ENCODE measurements around the gene GGTA1. TPM values are rescaled to one million over a fixed set of nuclear protein-coding genes. Genes with fewer than 3 reads are reported as not detected.

GGTA1 gene
- total RNA-seq, 1 donor: 4.8 TPM

DNA sequence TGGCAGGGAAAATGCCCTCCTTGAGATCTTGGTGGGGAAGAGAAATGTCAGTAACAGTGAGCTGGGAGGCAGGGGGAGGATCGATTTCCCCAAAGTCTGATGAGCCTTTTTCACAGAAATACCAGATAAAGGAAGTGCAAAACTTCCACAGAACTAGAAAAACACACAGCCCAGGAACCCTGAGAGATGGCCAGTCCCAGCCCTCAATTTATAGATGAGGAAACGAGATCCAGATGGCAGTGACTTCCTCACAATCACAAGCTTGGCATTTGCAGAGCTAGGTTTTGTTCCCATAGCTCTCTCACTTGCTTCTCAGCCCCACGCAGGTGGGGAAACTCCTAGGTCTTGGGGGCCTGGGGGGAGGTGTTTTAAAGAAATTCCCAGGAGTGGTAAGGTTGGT is 3.8 kb upstream of the GGTA1 start:
- peak in 1 of 3 donors; percentile 55 for DNase-seq (ENCODE audit: low read depth in 2 of 3, low spot score in 2 of 3)

DNA sequence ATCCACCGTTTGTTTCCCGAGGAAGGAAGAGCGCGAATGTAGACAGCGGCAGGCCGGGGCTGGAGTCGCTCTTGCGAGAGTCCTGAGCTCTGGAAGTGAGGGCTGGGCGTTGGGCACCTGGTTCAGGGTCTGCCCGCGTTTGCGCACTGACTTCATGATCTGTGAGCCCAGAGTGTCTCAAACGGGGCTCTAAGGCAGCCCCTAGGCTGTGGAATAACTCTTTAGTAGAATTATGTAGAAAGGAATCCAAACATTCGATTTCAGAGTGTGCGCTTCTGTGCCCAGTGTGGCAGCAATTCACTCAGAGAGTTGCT is 478 bp upstream of the GGTA1 start:
- no peak for DNase-seq (ENCODE audit: low read depth in 2 of 3, low spot score in 2 of 3)

DNA sequence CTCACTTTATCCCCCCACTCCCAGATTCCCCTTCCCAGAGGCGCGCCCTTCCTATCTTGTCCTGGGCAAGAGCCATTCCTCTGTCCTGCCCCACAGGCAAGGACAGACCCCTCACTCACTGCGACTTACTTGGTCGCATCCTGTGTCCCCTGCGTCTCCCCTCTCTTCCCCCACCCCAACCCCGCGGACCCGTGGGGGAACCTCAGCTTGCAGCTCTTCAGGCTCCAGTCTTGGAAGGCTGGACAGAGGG is 542 bp downstream of the GGTA1 start:
- no peak for DNase-seq (ENCODE audit: low read depth in 2 of 3, low spot score in 2 of 3)

DNA sequence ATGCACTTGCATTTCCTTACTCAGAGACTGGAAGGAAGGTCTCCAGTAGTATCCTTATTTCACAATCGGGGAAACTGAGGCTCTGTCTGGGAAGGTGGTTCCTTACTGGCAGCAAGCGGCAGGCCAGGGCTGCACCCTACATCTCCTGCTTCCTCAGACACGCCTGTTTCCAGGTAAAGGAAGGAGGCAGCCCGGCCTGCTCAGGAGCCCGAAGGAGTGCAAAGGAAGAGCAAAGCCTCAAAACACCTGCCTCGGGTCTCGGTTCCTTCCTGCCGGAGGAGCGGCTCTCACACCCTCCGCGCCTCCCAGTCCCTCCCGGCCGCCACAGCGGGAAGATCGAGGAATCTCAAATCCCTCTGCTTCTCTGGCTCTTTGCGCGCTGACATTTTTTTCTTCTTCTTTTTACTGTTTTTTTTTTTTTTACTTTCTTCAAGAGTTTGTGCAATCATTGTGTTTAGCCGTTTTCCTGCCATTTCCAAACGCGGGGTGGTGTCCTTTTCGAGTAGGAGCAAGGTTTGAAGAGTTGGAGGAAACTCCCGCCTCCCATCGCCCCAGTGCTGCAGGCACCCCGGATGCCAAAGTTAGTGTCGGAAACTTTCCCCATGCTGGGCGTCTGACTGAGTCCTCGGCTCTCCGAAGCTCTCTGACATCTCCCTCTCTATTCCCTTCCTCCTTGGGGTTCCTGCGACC is 1.0 kb downstream of the GGTA1 start:
- peak in 1 of 3 donors; percentile 38 for DNase-seq (ENCODE audit: low read depth in 2 of 3, low spot score in 2 of 3)

DNA sequence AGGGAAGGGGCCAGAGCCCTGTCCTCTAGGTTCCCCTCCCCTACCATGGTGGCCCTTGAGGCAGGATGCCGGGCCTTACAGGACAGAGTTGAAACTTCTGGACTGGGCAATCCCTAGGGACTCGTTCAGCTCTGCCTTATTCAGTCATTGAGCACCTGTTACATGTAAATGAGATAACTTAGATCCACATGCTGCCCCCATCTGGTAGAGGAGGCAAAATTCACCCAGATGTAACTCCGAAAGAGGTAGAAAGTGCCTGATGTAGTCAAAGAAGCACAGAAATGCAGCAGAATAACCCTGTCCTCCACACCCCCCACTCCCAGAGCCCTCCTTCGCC is 1.5 kb downstream of the GGTA1 start:
- DNase-seq (ENCODE audit: low read depth in 2 of 3, low spot score in 2 of 3): peak in 2 of 3 donors; percentile 76 to 92

DNA sequence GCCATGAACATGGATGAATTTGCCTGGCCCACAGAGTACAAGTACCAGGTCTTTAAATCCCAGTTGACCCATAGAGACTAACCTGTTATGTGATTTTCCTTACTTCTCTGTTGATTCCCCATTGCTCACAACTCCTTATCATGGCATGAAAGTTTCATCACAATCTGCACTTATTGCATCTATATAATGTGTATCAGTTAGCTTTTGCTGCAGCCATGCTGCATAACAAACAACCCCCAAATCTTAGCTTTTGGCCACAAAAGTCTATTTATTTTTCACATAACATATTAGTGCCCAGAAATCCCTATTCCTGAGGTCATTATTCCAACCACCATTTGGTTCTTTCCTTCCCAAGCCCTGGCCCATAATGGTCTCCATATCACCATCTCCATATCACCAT is 3.7 kb downstream of the GGTA1 start:
- no peak for DNase-seq (ENCODE audit: low read depth in 2 of 3, low spot score in 2 of 3)

DNA sequence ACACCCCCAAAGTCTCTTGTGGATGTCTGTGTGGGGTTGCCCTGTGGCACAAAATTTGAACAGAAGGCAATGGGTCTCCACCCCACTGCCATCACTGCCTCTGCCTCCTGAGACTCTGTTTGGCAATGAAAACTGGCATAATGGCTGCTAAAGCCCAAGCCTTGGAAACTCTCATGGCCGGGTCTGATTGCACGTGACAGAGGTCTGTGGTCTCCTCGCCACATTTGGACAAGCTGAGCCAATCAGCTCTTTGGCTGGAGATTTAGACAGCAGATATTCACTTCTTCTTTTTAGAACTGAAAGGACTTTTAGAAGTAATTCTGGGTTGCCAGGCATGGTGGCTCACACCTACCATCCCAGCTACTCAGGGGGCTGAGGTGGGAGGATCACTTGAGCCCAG is 5.5 kb downstream of the GGTA1 start:
- DNase-seq (ENCODE audit: low read depth in 2 of 3, low spot score in 2 of 3): peak in 2 of 3 donors; percentile 49 to 87

DNA sequence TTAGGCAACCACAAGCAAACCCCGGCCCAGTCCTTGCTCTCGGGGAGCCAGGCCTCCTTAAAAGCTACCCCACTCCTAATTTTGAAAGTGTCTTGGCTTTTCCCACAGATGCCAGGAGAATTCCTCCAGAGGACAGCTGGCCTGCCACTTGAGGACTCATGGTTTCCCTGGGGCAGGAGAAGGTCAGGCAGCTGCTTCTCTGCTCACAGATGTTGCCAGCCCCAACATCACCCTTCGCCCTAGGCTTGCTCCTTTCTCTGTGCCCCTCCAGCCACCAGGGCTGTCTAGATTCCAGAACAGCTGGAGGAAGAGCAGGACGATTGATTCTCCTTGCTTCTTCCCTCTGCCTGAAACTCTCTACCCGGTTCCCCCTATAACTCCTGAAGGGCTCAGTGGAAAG is 8.5 kb downstream of the GGTA1 start:
- DNase-seq (ENCODE audit: low read depth in 2 of 3, low spot score in 2 of 3): no peak

DNA sequence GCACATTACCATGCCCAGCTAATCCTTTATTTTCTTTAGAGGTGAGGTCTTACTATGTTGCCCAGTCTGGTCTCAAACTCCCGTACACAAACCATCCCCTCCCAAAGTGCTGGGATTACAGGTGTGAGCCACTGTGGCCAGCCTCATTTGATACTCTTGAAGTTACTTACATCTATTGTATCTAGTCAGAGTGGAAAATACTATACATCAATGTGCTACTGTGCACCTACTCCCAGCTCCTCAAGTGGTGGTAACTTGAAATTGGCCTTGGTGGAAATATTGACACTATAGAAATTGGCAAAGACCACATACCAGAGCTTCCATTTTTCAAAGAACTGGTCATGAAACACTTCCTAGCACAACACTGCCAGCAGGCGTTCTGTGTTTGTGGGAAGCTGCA is 10.3 kb downstream of the GGTA1 start:
- DNase-seq (ENCODE audit: low read depth in 2 of 3, low spot score in 2 of 3): no peak

DNA sequence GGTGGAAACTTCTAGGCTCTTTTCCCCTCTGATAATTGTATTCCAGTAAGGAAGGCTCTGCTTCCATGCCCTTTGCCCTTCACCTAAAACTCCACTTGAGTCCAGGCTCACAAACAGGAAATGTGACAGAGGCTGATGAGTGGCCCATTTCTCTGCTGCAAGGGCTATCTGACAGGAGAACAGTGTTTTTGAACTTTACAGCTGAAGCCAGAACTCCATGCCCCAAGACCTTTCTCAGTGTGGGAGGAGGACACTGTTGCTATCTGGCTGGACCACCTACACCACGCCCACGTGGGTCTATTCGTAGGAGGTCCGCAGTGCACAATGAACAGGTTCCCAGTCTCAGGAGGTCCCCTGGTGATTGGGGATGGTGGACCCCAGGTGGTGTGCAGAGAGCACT is 13.6 kb downstream of the GGTA1 start:
- DNase-seq (ENCODE audit: low read depth in 2 of 3, low spot score in 2 of 3): no peak

DNA sequence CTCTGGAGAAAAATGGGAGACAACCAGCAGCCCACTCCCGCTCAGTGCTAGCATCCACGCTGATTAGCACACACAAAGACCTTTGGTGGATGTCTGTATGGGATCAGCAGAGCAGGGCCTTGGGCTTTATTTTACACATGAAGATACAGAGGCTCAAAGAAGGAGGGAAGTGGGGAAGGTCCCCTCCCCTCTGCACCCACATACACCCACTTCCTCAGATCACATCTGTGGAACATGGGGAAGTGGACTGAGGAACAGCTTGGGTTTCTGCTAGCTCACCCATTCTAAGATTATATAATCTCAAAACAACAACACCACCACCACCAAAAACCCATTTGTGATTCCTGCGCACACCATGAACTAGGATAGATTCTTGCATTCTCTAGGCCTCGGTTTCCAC is 14.0 kb downstream of the GGTA1 start:
- peak in 2 of 3 donors; percentile 60 to 89 for DNase-seq (ENCODE audit: low read depth in 2 of 3, low spot score in 2 of 3)

DNA sequence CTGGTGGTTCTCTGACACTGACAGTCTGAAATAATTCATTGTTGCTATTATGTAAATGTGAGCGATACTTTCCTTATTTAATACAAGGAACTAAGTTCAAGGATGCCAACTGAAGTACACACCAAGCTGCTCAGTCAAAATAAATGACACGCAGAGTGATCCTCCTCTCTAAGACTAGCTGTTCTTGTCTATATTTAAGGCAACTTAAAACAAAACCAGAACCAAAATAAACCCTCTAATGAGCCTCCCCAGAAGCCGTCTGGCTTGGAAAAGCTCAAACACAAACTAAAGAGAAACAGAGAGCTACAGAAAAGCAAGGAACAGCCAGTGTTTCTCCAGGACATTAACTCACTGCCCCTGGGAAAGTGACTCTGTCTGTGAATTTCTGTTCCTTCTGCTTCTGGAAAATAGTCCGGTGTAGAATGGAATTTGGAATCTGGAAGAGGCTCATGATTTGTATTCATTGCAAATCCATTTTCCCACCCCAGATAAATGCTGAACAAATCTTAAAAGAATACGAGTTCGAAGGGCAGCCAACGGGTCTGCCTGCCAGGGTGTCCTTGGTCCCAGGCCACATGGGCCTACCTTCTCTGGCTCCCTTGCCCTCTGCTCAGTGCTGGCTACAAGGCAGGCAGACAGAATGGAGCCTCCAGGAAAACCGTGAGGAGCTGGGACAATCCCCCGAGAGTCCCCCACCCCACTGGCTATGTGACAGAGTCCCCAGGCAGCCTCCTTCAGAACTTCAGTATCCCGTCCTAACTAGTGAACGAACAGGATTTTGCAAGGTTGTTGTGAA is 14.8 kb downstream of the GGTA1 start:
- DNase-seq (ENCODE audit: low read depth in 2 of 3, low spot score in 2 of 3): no peak

DNA sequence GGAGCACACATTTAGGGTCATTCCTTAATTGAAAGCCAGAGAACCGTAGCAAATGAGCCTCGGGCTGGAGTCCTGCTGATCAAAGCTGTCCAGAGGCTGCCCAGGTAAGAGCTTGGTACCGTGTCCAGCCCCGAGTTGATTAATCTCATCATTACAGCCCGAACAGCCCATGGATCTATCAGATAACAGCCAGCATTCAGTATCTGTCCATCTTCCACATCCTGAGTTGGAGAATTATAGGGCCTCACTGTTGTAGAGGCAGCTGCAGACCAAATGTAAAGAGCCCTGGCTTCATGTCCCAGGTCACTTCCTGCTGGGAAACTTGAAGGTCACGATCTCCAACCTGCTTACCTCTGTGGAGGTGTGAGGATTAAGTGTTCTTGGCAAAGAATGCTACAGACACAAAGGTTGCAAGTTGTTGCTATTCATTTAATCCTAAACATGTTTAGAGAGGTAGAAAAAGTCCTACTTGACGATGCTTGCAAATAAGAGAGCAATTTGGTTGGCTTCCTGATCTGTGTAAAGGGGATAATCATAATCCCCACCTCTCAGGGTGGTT is 16.1 kb downstream of the GGTA1 start:
- no peak for DNase-seq (ENCODE audit: low read depth in 2 of 3, low spot score in 2 of 3)

DNA sequence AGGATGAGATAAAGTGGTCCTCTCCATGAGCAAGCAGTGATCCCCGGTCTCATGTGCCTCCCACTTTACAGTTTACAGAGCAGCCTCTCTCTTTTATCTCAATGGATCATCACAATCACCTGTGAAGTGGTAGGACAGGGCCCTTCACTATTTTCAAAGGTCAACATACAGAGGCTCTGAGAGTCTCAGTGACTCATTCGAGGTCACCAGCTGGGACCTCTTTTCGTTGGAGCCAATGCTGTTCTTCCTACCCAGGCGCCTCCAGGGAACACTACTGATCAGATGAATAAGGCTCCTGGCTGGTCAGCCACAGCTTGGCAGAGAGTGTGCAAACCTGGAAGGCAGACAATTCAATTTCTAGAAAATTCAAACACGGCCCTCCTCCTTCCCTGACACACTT is 16.6 kb downstream of the GGTA1 start:
- no peak for DNase-seq (ENCODE audit: low read depth in 2 of 3, low spot score in 2 of 3)

DNA sequence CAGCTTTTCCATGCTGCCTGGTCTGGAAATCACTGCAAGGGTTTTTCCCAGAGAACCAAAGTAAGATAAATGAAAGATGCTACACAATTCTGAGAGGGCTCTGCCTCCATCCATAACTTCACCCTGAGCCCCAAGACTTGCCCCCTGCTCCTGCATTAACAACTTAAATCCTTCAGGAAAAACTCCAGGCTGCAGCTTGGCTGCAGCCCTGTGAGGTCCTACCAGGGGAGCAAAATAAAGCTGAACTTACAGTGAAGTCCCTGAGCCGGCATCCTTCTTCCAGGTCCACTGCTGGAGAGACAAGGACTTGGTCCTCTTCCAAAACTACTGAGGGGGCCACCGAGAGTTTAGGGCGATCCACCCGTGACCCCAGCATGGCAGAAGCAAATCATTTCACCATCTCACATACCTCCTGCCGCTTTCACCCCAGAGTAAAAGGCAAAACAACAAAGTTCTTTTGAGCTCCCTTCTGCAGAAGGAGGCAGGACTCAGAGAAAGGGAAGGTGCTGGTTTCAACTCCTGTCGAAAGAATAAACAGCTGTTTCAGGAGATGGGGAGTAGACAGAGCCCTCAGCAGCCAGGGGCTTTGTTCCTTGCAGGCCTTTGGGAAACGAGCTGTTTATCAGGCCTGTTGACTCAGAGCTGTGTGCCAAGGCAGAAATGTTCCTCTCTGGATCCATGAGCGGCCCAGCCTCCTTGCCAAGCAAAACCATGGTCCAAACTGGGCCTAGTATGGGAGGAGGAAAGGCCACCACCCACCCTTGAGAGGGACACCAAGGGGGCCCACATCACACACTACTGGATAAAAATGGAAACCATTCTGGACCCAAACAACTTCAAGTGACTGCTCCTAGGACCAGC is 20.6 kb downstream of the GGTA1 start:
- no peak for DNase-seq (ENCODE audit: low read depth in 2 of 3, low spot score in 2 of 3)

DNA sequence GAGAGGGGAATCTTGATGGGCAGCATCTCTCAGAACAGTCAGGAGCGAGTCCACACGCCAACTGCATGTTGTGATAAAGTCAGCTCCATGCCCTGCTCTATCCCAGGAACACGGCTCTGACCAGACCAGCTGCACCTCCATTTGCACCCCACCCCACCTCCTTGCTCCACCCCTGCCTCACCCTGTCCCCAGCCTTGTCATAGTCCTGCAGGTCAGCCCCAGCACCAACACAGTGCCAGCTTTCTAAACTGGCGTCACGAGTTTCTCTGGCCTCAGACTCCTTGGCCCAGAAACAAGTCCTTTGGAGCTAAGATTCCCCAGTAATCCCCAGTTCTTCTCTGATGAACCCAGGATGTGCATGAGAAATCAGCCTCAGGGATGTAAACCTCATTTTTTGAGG is 23.5 kb downstream of the GGTA1 start:
- no peak for DNase-seq (ENCODE audit: low read depth in 2 of 3, low spot score in 2 of 3)

DNA sequence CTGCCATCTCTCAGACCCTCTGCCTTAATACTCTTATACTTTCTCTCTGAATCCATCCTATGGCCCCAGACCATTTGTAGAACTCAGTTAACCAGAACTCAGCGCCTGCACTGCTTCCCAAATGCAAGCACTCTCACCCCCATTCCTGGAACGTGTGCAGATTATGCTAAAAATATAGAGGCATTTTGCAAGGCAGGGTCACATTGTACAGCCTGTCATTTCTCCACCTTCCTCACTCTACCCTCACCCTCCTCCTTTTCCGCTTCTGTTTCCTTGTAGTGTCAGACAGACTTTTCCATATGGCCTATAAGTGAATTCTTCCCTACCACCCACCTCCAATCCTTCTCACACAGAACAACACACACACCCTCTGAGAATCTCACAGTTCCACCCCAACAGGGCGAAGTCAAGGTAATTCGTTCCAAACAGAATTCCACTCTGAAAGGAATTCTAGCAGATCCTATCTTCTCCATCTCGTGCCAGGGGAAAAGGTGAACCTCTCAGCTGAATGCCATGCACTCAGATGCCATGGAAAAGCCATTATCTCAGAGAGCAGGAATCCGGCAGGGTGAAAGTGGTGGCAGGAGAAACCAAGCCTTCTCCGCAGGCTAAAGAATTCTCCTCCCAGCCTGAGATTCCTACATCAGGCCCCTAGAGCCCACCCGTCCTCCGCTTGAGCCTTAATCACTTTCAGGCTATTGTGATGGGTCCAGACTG is 25.3 kb downstream of the GGTA1 start:
- no peak for DNase-seq (ENCODE audit: low read depth in 2 of 3, low spot score in 2 of 3)

DNA sequence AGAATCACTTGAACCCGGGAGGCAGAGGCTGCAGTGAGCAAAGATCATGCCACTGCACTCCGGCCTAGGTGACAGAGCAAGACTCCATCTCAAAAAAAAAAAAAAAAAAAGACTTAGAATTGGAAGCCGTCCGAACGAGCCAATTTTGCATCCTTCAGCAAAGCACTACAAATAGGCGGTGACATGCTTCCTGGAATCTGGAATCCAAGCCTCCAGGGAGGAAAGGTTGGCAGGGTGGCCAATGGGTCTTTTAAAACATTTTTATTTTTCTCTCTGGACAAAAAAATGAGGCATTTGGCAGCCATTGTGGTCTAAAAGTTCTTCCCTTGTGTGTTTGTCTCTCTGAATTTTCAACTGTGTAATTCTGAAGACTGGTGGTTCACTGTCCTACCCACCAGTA is 26.4 kb downstream of the GGTA1 start:
- DNase-seq (ENCODE audit: low read depth in 2 of 3, low spot score in 2 of 3): no peak

DNA sequence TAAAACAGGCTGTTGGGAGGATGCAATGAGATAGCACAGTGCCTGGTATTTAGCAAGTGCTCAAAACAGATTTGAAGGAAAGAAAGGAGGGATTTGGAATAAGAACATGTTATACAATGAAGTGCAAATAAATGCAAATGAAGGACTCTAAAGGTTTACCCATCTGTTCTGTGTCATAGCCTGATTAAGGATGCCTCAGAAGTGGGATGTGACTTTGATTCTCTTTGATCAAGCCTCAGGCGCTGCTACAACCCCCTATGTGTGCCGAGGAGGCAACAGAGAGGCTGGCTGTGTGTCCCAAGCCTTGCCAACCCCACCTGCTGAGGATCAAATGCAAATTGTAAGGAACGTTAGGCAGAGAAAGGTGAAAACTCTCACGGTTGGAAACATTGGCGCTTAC is 27.2 kb downstream of the GGTA1 start:
- no peak for DNase-seq (ENCODE audit: low read depth in 2 of 3, low spot score in 2 of 3)

DNA sequence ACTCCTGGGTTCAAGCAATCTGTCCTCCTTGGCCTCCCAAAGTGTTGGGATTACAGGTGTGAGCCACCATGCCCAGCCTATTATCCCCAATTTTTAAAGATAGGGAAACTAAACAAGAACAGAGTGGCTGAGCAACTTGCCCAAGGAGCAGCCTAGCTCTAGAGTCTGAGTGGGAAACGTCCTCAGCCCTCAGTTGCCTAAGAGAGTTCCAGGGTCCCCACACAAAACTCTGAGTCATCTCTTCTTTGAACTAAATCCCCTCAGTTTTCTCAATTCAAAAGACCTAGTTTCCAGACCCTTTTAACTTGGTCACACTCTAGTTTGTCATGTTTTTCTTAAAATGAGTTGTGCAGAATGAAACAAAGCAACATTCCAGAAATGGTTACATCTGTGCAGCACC is 33.5 kb downstream of the GGTA1 start:
- no peak for DNase-seq (ENCODE audit: low read depth in 2 of 3, low spot score in 2 of 3)

DNA sequence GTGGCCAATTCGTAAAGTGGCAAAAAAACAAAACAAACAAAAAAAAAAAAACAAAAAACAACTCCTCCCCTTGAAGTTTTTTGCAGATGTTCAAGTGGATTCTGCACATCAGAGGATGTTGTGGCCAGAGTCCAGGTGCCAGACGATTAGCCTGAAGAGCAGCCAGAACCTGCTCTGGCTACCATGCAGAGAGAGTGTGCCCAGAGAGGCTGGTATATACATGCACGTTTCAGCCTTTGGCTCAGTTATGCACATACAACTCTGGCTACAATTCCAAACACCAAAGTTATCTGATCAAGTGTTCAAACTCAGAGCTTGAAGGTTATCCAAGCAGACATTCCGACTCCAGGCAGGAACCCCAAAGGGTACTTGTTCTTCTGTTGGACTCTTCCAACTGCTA is 34.7 kb downstream of the GGTA1 start:
- DNase-seq (ENCODE audit: low read depth in 2 of 3, low spot score in 2 of 3): no peak

All from hematopoietic multipotent progenitor cell (in vitro differentiated cells).